ENCODE measurements around the gene PRKCA.
"Not testable (repeated sequence)": the region's sequence is repeated elsewhere in the genome, so short reads cannot be mapped to it uniquely, and the experiment has no call there.

Gene PRKCA

GRCh38 chr17:66330646-66331037, 28.2 kb downstream of the PRKCA start:
- no peak for DNase-seq

- no peak for DNase-seq
Observed at GRCh38 chr17:66331038-66331816, 28.8 kb downstream of the PRKCA start.

- DNase-seq = no peak
Observed at GRCh38 chr17:66335797-66336196, 33.4 kb downstream of the PRKCA start.

GRCh38 chr17:66337268-66337667, 34.9 kb downstream of the PRKCA start:
- no peak for DNase-seq

GRCh38 chr17:66337866-66338485, 35.6 kb downstream of the PRKCA start:
- DNase-seq = no peak

GRCh38 chr17:66338937-66339336, 36.5 kb downstream of the PRKCA start:
- DNase-seq = no peak

- no peak for DNase-seq
Observed at GRCh38 chr17:66339561-66339960, 37.1 kb downstream of the PRKCA start.

GRCh38 chr17:66340720-66341119, 38.3 kb downstream of the PRKCA start:
- no peak for DNase-seq

- DNase-seq = no peak
Observed at GRCh38 chr17:66341462-66341861, 39.0 kb downstream of the PRKCA start.

- DNase-seq = not testable (repeated sequence)
Observed at GRCh38 chr17:66342263-66342662, 39.9 kb downstream of the PRKCA start.

- DNase-seq = no peak
Observed at GRCh38 chr17:66343531-66344078, 41.2 kb downstream of the PRKCA start.

GRCh38 chr17:66344473-66344872, 42.1 kb downstream of the PRKCA start:
- DNase-seq = no peak

- DNase-seq = no peak
Observed at GRCh38 chr17:66345264-66345663, 42.9 kb downstream of the PRKCA start.

GRCh38 chr17:66345949-66346638, 43.7 kb downstream of the PRKCA start:
- DNase-seq = not testable (repeated sequence)

- DNase-seq = no peak
Observed at GRCh38 chr17:66347661-66348514, 45.5 kb downstream of the PRKCA start.

GRCh38 chr17:66348584-66349165, 46.3 kb downstream of the PRKCA start:
- no peak for DNase-seq

- DNase-seq = no peak
Observed at GRCh38 chr17:66349521-66350254, 47.3 kb downstream of the PRKCA start.

GRCh38 chr17:66350576-66350975, 48.2 kb downstream of the PRKCA start:
- not testable (repeated sequence) for DNase-seq

GRCh38 chr17:66351033-66351432, 48.6 kb downstream of the PRKCA start:
- no peak for DNase-seq

GRCh38 chr17:66351701-66352100, 49.3 kb downstream of the PRKCA start:
- DNase-seq = no peak

- no peak for DNase-seq
Observed at GRCh38 chr17:66353937-66354401, 51.6 kb downstream of the PRKCA start.
